DND-41 (cell line): ENCODE measurements around the gene THUMPD1.

Experiments used
- ATAC-seq: fragments of 200-7000 bp; cut with Tn5 transposase; 3 replicates; pipeline ENCODE4 v1.9.1; 2021; ENCODE audit warnings: low read depth; ENCODE audit not compliant: insufficient read depth
- DNase-seq: peaks from one replicate; pipeline ENCODE4 v3.0.0-alpha.2; 2020
- H2AFZ ChIP-seq: 2 replicates; pipeline ENCODE4 v1.6.0; 2012; ENCODE audit warnings: low read depth, low read length
- H3K27ac ChIP-seq: 2 replicates; pipeline ENCODE4 v1.5.1; 2012; ENCODE audit warnings: low read length, inconsistent platforms
- H3K27me3 ChIP-seq: fragments of 200-600 bp; sonication (generic); 2 replicates; pipeline ENCODE4 v1.6.0; 2012; ENCODE audit warnings: low read length, mild to moderate bottlenecking, inconsistent platforms; ENCODE audit not compliant: insufficient read depth, poor library complexity
- H3K36me3 ChIP-seq: 2 replicates; pipeline ENCODE4 v1.5.1; 2012; ENCODE audit warnings: low read length, inconsistent platforms; ENCODE audit not compliant: insufficient read depth
- H3K4me1 ChIP-seq: 2 replicates; pipeline ENCODE4 v1.5.1; 2012; ENCODE audit warnings: mild to moderate bottlenecking, low read length; ENCODE audit not compliant: insufficient read depth
- H3K4me2 ChIP-seq: 2 replicates; pipeline ENCODE4 v1.6.0; 2012; ENCODE audit warnings: mild to moderate bottlenecking, moderate library complexity, low read length, inconsistent platforms; ENCODE audit not compliant: insufficient read depth
- H3K4me3 ChIP-seq, 2 experiments: fragments of 200-600 bp in 1 of 2; shearing (Covaris generic) in 1 of 2; 2 replicates each; pipeline ENCODE4 v1.5.1; 2012 to 2016; ENCODE audit warnings: inconsistent platforms in 2 of 2, low read length in 2 of 2, mild to moderate bottlenecking in 2 of 2, low read depth in 1 of 2, moderate library complexity in 1 of 2
- H3K79me2 ChIP-seq: 2 replicates; pipeline ENCODE4 v1.6.0; 2012; ENCODE audit warnings: low read length, inconsistent platforms; ENCODE audit not compliant: insufficient read depth
- H3K9ac ChIP-seq: 2 replicates; pipeline ENCODE4 v1.6.0; 2012; ENCODE audit warnings: low read depth, mild to moderate bottlenecking, inconsistent platforms, low read length, moderate library complexity
- H3K9me3 ChIP-seq: 2 replicates; pipeline ENCODE4 v1.5.1; 2012; ENCODE audit warnings: low read length, moderate library complexity, mild to moderate bottlenecking, inconsistent platforms; ENCODE audit not compliant: insufficient read depth, severe bottlenecking
- H4K20me1 ChIP-seq: 2 replicates; pipeline ENCODE4 v1.6.0; 2012; ENCODE audit warnings: low read length; ENCODE audit not compliant: insufficient read depth
- CTCF ChIP-seq: IDR thresholded peaks from 2 replicates; pipeline ENCODE4 v1.5.1; 2012; ENCODE audit warnings: borderline replicate concordance, low read length, moderate library complexity, mild to moderate bottlenecking; ENCODE audit not compliant: poor library complexity, severe bottlenecking; ENCODE audit errors: extremely low read depth
- EZH2 ChIP-seq: IDR thresholded peaks from 3 replicates; pipeline ENCODE4 v1.6.1; 2012; ENCODE audit warnings: borderline replicate concordance, low read depth, mild to moderate bottlenecking, moderate library complexity, low read length, inconsistent platforms; ENCODE audit not compliant: severe bottlenecking

THUMPD1 gene

GRCh38 chr16:20740007-20740883 lies 1.4 kb downstream of the THUMPD1 start:
- H3K79me2 ChIP-seq: peaks cover 39% of the 10 kb centered on the region
- DNase-seq (peak; percentile 18), ATAC-seq (no peak)
- TF ChIP-seq EZH2: no peak
- peak; percentile 44 for TF ChIP-seq CTCF
- H3K4me2 ChIP-seq: peak overlapping the region; percentile 97
- no peaks in the 10 kb centered on the region for H3K27me3 ChIP-seq
- H4K20me1 ChIP-seq: peaks cover 41% of the 10 kb centered on the region
- H3K9me3 ChIP-seq: no peaks in the 10 kb centered on the region
- peak overlapping the region; percentile 94 to 95 for H3K4me3 ChIP-seq
- H2AFZ ChIP-seq: no peak overlapping the region
- peak overlapping the region; percentile 79 for H3K9ac ChIP-seq
- peaks cover 54% of the 10 kb centered on the region for H3K36me3 ChIP-seq
- H3K27ac ChIP-seq: peak overlapping the region; percentile 73
- peaks cover 31% of the 10 kb centered on the region for H3K4me1 ChIP-seq

GRCh38 chr16:20735490-20735889 lies 6.1 kb downstream of the THUMPD1 start:
- H3K36me3 ChIP-seq: peaks cover 61% of the 10 kb centered on the region
- TF ChIP-seq CTCF: no peak
- DNase-seq (no peak), ATAC-seq (no peak)
- no peak overlapping the region for H3K9ac ChIP-seq
- no peak overlapping the region for H3K27ac ChIP-seq
- peaks cover 20% of the 10 kb centered on the region for H3K4me1 ChIP-seq
- no peaks in the 10 kb centered on the region for H3K9me3 ChIP-seq
- H2AFZ ChIP-seq: no peak overlapping the region
- H4K20me1 ChIP-seq: peaks cover 35% of the 10 kb centered on the region
- H3K27me3 ChIP-seq: no peaks in the 10 kb centered on the region
- H3K4me2 ChIP-seq: no peak overlapping the region
- H3K4me3 ChIP-seq: no peak overlapping the region
- H3K79me2 ChIP-seq: peaks cover 28% of the 10 kb centered on the region

- Histone ChIP-seq H3K4me3 (no peak overlapping the region), H3K4me2 (no peak overlapping the region)
- no peak for TF ChIP-seq CTCF
- TF ChIP-seq EZH2: no peak
These were observed 6.8 kb downstream of the THUMPD1 start for GRCh38 chr16:20734782-20735181.

GRCh38 chr16:20734056-20734455 lies 7.6 kb downstream of the THUMPD1 start:
- Histone ChIP-seq H3K9me3 (no peaks in the 10 kb centered on the region), H3K27ac (no peak overlapping the region), H3K79me2 (peaks cover 14% of the 10 kb centered on the region), H3K9ac (no peak overlapping the region), H3K4me1 (peaks cover 6% of the 10 kb centered on the region; the same call in 1 of the 2 replicates), H3K36me3 (peaks cover 49% of the 10 kb centered on the region), H3K27me3 (no peaks in the 10 kb centered on the region), H3K4me3 (no peak overlapping the region), H3K4me2 (no peak overlapping the region), H4K20me1 (peaks cover 21% of the 10 kb centered on the region), H2AFZ (no peak overlapping the region)
- DNase-seq (no peak), ATAC-seq (no peak)
- TF ChIP-seq CTCF: no peak
- no peak for TF ChIP-seq EZH2

More at GRCh38 chr16:20734782-20735181, 6.8 kb downstream of the THUMPD1 start:
- Histone ChIP-seq H3K27me3 (no peaks in the 10 kb centered on the region), H3K27ac (no peak overlapping the region), H3K36me3 (peaks cover 54% of the 10 kb centered on the region), H4K20me1 (peaks cover 28% of the 10 kb centered on the region), H3K4me1 (peaks cover 13% of the 10 kb centered on the region), H2AFZ (no peak overlapping the region), H3K9me3 (no peaks in the 10 kb centered on the region), H3K79me2 (peaks cover 21% of the 10 kb centered on the region), H3K9ac (no peak overlapping the region)
- ATAC-seq (no peak), DNase-seq (no peak)
